ENCODE data around the gene NUDT1. TPM values are rescaled to one million over a fixed set of nuclear protein-coding genes. Genes with fewer than 3 reads are reported as not detected.

NUDT1 gene
- total and polyA plus RNA-seq, 4 experiments from 2014 or later: 20.9 to 59.2 (median 31.5) TPM

DNA sequence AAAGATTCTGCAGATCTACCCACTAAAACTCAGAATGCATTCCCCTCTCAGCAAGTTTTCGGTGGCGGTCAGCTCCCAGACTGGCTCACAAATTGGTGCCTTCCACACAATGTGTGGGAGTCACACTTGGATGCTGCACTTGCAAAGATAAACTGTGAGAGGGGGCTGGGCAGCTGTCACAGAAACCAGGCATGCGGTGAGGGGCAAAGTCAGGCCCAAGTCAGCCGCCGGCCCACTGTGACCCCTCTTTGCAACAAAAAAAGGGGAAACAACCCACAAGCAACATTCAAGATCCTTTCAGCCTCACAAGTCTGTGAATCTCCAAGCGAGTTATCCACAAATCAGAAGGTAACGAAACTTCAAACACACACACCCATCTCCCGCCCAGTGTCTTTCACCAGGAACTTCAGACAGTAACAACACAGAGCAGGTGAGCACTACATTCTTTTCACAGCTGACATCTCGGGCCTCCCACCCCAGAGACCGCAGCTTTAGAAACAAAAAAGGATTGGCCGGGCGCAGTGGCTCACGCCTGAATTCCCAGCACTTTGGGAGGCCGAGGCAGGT is 40.2 kb downstream of the NUDT1 start:
- DNase-seq: no peak
- Mint-ChIP-seq H3K27me3 (no peaks in the 10 kb centered on the region), H3K27ac (no peak overlapping the region), H3K4me3 (no peak overlapping the region), H3K4me1 (peaks cover 0 to 6% (median 3%) of the 10 kb centered on the region in 4 donors), H3K36me3 (peaks cover 1% of the 10 kb centered on the region in 2 donors), H3K9me3 (no peaks in the 10 kb centered on the region)
- no peaks in the 10 kb centered on the region for H3K36me3 ChIP-seq (ENCODE audit: insufficient read depth, low read length)
- intact Hi-C loops (cut with micrococcal nuclease): no loop called here
- H3K27me3 ChIP-seq (ENCODE audit: insufficient read depth, low read length): no peaks in the 10 kb centered on the region
- POLR2A ChIA-PET (ENCODE audit: partially characterized antibody): no interaction called here
- no peaks in the 10 kb centered on the region for H3K4me1 ChIP-seq (ENCODE audit: insufficient read depth, low read length)
- H3K27ac ChIP-seq (ENCODE audit: low read depth, low read length): no peak overlapping the region
- CTCF ChIA-PET (ENCODE audit: partially characterized antibody): no interaction called here
- H3K9me3 ChIP-seq (ENCODE audit: control insufficient read depth in 1 of 2, low read length in 2 of 2): no peaks in the 10 kb centered on the region
- no peak overlapping the region for H3K4me3 ChIP-seq (ENCODE audit: low read length in 2 of 2)

DNA sequence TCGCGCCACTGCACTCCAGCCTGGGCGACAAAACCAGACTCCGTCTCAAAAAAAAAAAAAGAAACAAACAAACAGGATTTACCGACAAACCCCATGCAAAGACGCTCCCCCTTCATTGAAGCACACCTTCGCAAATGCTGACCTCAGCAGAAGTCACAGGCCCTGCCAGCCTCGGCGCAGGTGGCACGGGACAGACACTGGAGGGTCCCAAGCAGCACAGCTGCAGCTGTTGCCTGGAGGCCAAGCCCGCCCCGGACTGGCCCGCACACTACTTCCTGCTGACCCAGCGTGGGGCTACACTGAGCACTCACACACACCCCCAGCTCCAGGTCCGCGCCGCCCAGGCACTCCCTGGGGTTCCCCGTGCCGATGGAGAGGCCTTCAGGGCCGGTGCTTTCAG is 41.0 kb downstream of the NUDT1 start:
- Histone ChIP-seq H3K27ac (ENCODE audit: low read depth, low read length) (no peak overlapping the region), H3K36me3 (ENCODE audit: insufficient read depth, low read length) (no peaks in the 10 kb centered on the region), H3K4me1 (ENCODE audit: insufficient read depth, low read length) (no peaks in the 10 kb centered on the region), H3K27me3 (ENCODE audit: insufficient read depth, low read length) (no peaks in the 10 kb centered on the region), H3K9me3 (ENCODE audit: control insufficient read depth in 1 of 2, low read length in 2 of 2) (no peaks in the 10 kb centered on the region), H3K4me3 (ENCODE audit: low read length in 2 of 2) (no peak overlapping the region)
- no peaks in the 10 kb centered on the region for H3K27me3 Mint-ChIP-seq
- ChIA-PET POLR2A (ENCODE audit: partially characterized antibody) (no interaction called here), CTCF (ENCODE audit: partially characterized antibody) (no interaction called here)
- H3K36me3 Mint-ChIP-seq: no peaks in the 10 kb centered on the region
- intact Hi-C loops (cut with micrococcal nuclease): no loop called here
- H3K27ac Mint-ChIP-seq: no peak overlapping the region
- H3K4me1 Mint-ChIP-seq: peaks cover 0 to 5% (median 3%) of the 10 kb centered on the region in 4 donors
- DNase-seq: no peak
- H3K4me3 Mint-ChIP-seq: no peak overlapping the region
- no peaks in the 10 kb centered on the region for H3K9me3 Mint-ChIP-seq

DNA sequence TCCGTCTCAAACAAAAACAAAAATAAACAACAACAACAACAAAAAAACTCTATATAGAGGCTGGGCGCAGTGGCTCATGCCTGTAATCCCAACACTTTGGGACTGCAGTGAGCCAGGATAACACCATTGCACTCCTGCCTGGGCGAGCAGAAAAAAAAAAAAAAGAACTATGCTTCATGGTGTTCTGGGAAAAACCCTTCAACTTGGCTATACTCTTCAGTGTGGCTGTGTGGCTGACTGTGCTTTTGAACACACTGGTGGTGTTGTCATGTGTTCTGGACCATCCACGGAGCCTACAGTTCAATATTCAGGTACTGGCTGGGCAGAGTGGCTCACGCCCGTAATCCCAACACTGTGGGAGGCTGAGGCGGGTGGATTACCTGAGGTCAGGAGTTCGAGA is 45.7 kb downstream of the NUDT1 start:
- Mint-ChIP-seq H3K36me3 (peaks cover 0 to 4% of the 10 kb centered on the region in 2 donors), H3K4me3 (no peak overlapping the region), H3K27me3 (no peaks in the 10 kb centered on the region), H3K4me1 (peaks cover 0 to 5% (median 0%) of the 10 kb centered on the region in 4 donors), H3K9me3 (no peaks in the 10 kb centered on the region), H3K27ac (no peak overlapping the region)
- no peak overlapping the region for H3K27ac ChIP-seq (ENCODE audit: low read depth, low read length)
- ChIA-PET CTCF (ENCODE audit: partially characterized antibody) (no interaction called here), POLR2A (ENCODE audit: partially characterized antibody) (no interaction called here)
- DNase-seq: no peak
- H3K4me1 ChIP-seq (ENCODE audit: insufficient read depth, low read length): no peaks in the 10 kb centered on the region
- H3K9me3 ChIP-seq (ENCODE audit: control insufficient read depth in 1 of 2, low read length in 2 of 2): no peaks in the 10 kb centered on the region
- H3K4me3 ChIP-seq (ENCODE audit: low read length in 2 of 2): no peak overlapping the region
- H3K36me3 ChIP-seq (ENCODE audit: insufficient read depth, low read length): no peaks in the 10 kb centered on the region
- intact Hi-C loops (cut with micrococcal nuclease): no loop called here
- no peaks in the 10 kb centered on the region for H3K27me3 ChIP-seq (ENCODE audit: insufficient read depth, low read length)

DNA sequence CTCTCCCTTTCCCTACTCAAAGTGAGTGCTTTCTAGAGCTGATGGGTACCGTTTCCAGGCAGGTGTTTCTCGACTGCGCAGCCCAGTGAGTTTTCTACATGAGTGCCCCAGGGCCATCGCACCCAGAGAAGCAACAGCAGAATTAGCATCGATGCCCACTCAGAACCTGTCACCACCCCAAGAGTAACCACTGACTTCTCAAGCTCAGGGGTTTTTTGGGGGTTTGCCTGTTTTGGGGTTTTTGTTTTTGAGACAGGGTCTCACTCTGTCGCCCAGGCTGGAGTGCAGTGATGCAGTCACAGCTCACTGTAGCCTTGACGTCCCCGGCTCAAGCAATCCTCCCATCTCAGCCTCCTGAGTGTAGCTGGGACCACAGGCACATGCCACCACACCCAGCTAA is 46.5 kb downstream of the NUDT1 start:
- no peak overlapping the region for H3K4me3 Mint-ChIP-seq
- Histone ChIP-seq H3K9me3 (ENCODE audit: control insufficient read depth in 1 of 2, low read length in 2 of 2) (no peaks in the 10 kb centered on the region), H3K36me3 (ENCODE audit: insufficient read depth, low read length) (no peaks in the 10 kb centered on the region), H3K27ac (ENCODE audit: low read depth, low read length) (no peak overlapping the region), H3K4me1 (ENCODE audit: insufficient read depth, low read length) (no peaks in the 10 kb centered on the region), H3K27me3 (ENCODE audit: insufficient read depth, low read length) (no peaks in the 10 kb centered on the region), H3K4me3 (ENCODE audit: low read length in 2 of 2) (no peak overlapping the region)
- intact Hi-C loops (cut with micrococcal nuclease): no loop called here
- peaks cover 0 to 5% (median 0%) of the 10 kb centered on the region in 4 donors for H3K4me1 Mint-ChIP-seq
- no peak overlapping the region for H3K27ac Mint-ChIP-seq
- no peaks in the 10 kb centered on the region for H3K27me3 Mint-ChIP-seq
- DNase-seq: no peak
- ChIA-PET POLR2A (ENCODE audit: partially characterized antibody) (no interaction called here), CTCF (ENCODE audit: partially characterized antibody) (no interaction called here)
- no peaks in the 10 kb centered on the region for H3K9me3 Mint-ChIP-seq
- H3K36me3 Mint-ChIP-seq: peaks cover 0 to 4% of the 10 kb centered on the region in 2 donors

DNA sequence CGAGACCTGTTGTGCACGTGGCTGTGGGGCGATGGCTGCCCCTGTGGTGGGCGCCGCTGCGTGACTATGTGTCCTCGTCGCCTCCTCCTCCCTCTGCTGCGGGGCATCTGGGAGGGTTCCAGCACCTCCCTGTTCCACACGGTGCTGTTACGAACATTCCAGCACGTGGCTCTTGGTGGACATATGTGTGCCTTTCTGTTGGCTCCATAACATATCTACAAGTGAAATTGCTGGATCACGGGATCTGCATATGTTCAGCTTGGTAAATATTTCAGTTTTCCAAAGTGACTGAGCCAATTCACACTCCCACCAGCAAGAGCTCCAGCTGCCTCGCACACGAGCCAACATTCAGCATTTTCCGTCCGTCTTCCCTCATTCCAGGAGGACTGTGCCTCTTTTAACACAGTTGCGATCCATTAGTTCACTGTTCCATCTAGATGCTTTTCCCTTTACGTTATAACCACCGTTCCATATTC is 47.1 kb downstream of the NUDT1 start:
- Histone ChIP-seq H3K27me3 (ENCODE audit: insufficient read depth, low read length) (no peaks in the 10 kb centered on the region), H3K36me3 (ENCODE audit: insufficient read depth, low read length) (no peaks in the 10 kb centered on the region), H3K27ac (ENCODE audit: low read depth, low read length) (no peak overlapping the region), H3K4me3 (ENCODE audit: low read length in 2 of 2) (no peak overlapping the region), H3K4me1 (ENCODE audit: insufficient read depth, low read length) (no peaks in the 10 kb centered on the region), H3K9me3 (ENCODE audit: control insufficient read depth in 1 of 2, low read length in 2 of 2) (no peaks in the 10 kb centered on the region)
- peaks cover 0 to 4% of the 10 kb centered on the region in 2 donors for H3K36me3 Mint-ChIP-seq
- ChIA-PET POLR2A (ENCODE audit: partially characterized antibody) (no interaction called here), CTCF (ENCODE audit: partially characterized antibody) (no interaction called here)
- intact Hi-C loops (cut with micrococcal nuclease): no loop called here
- no peak for DNase-seq
- peaks cover 0 to 5% (median 0%) of the 10 kb centered on the region in 4 donors for H3K4me1 Mint-ChIP-seq
- no peak overlapping the region for H3K4me3 Mint-ChIP-seq
- no peaks in the 10 kb centered on the region for H3K9me3 Mint-ChIP-seq
- H3K27me3 Mint-ChIP-seq: no peaks in the 10 kb centered on the region
- H3K27ac Mint-ChIP-seq: no peak overlapping the region

DNA sequence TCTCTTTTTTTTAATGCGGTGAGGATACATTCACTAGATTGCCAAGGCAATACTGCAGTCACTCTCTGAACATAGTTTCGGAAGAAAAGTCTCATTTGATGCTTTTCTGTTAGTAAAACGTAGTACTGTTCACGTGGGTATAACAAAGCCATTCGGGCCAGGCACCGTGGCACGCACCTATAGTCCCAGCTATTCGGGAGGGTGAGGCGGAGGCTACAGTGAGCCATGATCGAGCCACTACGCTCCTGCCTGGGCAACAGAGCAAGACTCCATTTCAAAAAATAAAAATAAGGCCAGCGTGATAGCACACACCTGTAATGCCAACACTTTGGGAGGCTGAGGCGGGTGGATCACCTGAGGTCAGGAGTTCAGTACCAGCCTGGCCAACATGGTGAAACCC is 47.6 kb downstream of the NUDT1 start:
- Histone ChIP-seq H3K9me3 (ENCODE audit: control insufficient read depth in 1 of 2, low read length in 2 of 2) (no peaks in the 10 kb centered on the region), H3K36me3 (ENCODE audit: insufficient read depth, low read length) (no peaks in the 10 kb centered on the region), H3K4me1 (ENCODE audit: insufficient read depth, low read length) (no peaks in the 10 kb centered on the region), H3K4me3 (ENCODE audit: low read length in 2 of 2) (no peak overlapping the region), H3K27me3 (ENCODE audit: insufficient read depth, low read length) (no peaks in the 10 kb centered on the region), H3K27ac (ENCODE audit: low read depth, low read length) (no peak overlapping the region)
- DNase-seq: no peak
- CTCF ChIA-PET (ENCODE audit: partially characterized antibody): no interaction called here
- H3K27me3 Mint-ChIP-seq: no peaks in the 10 kb centered on the region
- no peaks in the 10 kb centered on the region for H3K9me3 Mint-ChIP-seq
- H3K27ac Mint-ChIP-seq: no peak overlapping the region
- H3K4me3 Mint-ChIP-seq: no peak overlapping the region
- H3K36me3 Mint-ChIP-seq: peaks cover 0 to 4% of the 10 kb centered on the region in 2 donors
- intact Hi-C loops (cut with micrococcal nuclease): no loop called here
- peaks cover 0 to 5% (median 0%) of the 10 kb centered on the region in 4 donors for H3K4me1 Mint-ChIP-seq
- POLR2A ChIA-PET (ENCODE audit: partially characterized antibody): no interaction called here

DNA sequence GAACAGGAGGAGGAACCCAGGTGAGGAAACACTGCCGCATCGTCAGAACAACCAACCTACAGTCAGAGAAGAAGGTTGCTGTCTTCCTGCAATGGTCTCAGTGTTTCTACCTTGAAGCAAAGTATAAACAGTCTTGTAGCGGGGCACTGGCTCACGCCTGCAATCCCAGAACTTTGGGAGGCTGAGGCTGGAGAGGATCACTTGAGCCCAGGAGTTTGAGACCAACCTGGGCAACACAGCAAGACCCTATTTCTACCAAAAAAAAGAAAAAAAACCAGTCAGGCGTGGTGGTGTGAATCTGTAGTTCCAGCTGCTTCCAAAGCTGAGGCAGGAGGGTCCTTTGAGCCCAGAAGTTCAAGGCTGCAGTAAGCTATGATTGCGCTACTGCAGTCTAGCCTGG is 48.9 kb downstream of the NUDT1 start:
- peaks cover 0 to 5% (median 0%) of the 10 kb centered on the region in 4 donors for H3K4me1 Mint-ChIP-seq
- peaks cover 0 to 4% of the 10 kb centered on the region in 2 donors for H3K36me3 Mint-ChIP-seq
- H3K9me3 ChIP-seq (ENCODE audit: control insufficient read depth in 1 of 2, low read length in 2 of 2): no peaks in the 10 kb centered on the region
- CTCF ChIA-PET (ENCODE audit: partially characterized antibody): no interaction called here
- POLR2A ChIA-PET (ENCODE audit: partially characterized antibody): no interaction called here
- no peak overlapping the region for H3K27ac Mint-ChIP-seq
- no peak overlapping the region for H3K27ac ChIP-seq (ENCODE audit: low read depth, low read length)
- H3K4me3 Mint-ChIP-seq: no peak overlapping the region
- no peaks in the 10 kb centered on the region for H3K27me3 ChIP-seq (ENCODE audit: insufficient read depth, low read length)
- DNase-seq: no peak
- no peaks in the 10 kb centered on the region for H3K36me3 ChIP-seq (ENCODE audit: insufficient read depth, low read length)
- intact Hi-C loops (cut with micrococcal nuclease): no loop called here
- H3K4me3 ChIP-seq (ENCODE audit: low read length in 2 of 2): no peak overlapping the region
- no peaks in the 10 kb centered on the region for H3K4me1 ChIP-seq (ENCODE audit: insufficient read depth, low read length)
- H3K27me3 Mint-ChIP-seq: no peaks in the 10 kb centered on the region
- no peaks in the 10 kb centered on the region for H3K9me3 Mint-ChIP-seq

Measured in CD4-positive, alpha-beta memory T cell (primary cell).